Glutamatergic neuron (in vitro differentiated cells): Measurements from ENCODE around the gene LACTB. TPM values are rescaled to one million over a fixed set of nuclear protein-coding genes. Genes with fewer than 3 reads are reported as not detected.

Source experiments
- DNase-seq: peaks from one replicate; pipeline ENCODE4 v3.0.0; 2022
- H3K27ac Mint-ChIP-seq: one replicate; pipeline ENCODE4 v1.8.0; 2020; ENCODE audit warnings: mild to moderate bottlenecking, mixed read lengths, inconsistent platforms; ENCODE audit not compliant: unreplicated experiment
- H3K27me3 Mint-ChIP-seq: one replicate; pipeline ENCODE4 v1.8.0; 2020; ENCODE audit warnings: mild to moderate bottlenecking, moderate library complexity, mixed read lengths, inconsistent platforms; ENCODE audit not compliant: unreplicated experiment
- H3K36me3 Mint-ChIP-seq: one replicate; pipeline ENCODE4 v1.8.0; 2020; ENCODE audit warnings: mild to moderate bottlenecking, mixed read lengths, inconsistent platforms; ENCODE audit not compliant: unreplicated experiment
- H3K4me1 Mint-ChIP-seq: one replicate; pipeline ENCODE4 v1.8.0; 2020; ENCODE audit warnings: mild to moderate bottlenecking, low read depth, mixed read lengths, inconsistent platforms; ENCODE audit not compliant: unreplicated experiment
- H3K4me3 Mint-ChIP-seq: one replicate; pipeline ENCODE4 v1.8.0; 2020; ENCODE audit warnings: mild to moderate bottlenecking, mixed read lengths, inconsistent platforms; ENCODE audit not compliant: unreplicated experiment
- H3K9me3 Mint-ChIP-seq: one replicate; pipeline ENCODE4 v1.8.0; 2020; ENCODE audit warnings: mild to moderate bottlenecking, moderate library complexity, mixed read lengths, inconsistent platforms; ENCODE audit not compliant: unreplicated experiment
- total RNA-seq: library from RNA; stranded (reverse); fragmentation: NEBNext Ultra II Directional; extraction: Animal tissue kit (Norgen Biotek cat#: 25700); gene quantifications from one replicate; pipeline ENCODE4 v1.2.1, GENCODE V29; 2021; ENCODE audit not compliant: unreplicated experiment
- TF ChIP-seq, protein P1 (sequence below): fragments of 200-600 bp; sonication (generic); IDR thresholded peaks from one replicate; pipeline ENCODE4 v1.5.0; 2021; ENCODE audit not compliant: partially characterized antibody, unreplicated experiment

Gene LACTB
- total RNA-seq, 1 donor from 2014 or later: 20.1 TPM

DNA sequence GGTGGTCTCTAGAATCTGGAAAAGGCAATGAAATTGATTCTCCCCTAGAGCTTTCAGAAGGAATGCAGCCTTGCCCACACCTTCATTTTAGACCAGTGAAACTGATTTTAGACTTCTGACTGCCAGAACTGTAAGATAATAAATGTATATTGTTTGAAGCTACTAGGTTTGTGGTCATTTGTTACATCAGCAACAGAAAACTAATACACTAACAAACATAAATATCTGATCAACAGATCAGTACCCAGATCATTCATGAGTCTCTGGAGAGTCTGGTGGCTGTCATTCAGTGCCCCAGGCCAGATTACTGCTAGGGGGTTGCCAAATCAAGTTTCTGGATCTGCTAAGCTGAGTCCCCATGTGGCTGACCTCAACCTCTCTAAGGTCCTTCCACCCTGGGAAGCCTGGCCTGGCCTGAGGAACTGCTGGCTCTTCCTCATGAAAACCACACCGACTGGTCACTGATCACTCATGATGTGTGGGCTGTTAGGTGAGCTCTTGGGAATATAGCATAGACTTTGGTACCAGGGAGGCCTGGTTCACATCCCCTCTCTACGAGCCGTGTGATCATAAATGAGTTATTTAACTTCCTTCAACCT is 11.1 kb upstream of the LACTB start:
- Mint-ChIP-seq H3K36me3 (peaks cover 4% of the 10 kb centered on the region), H3K4me3 (no peak overlapping the region), H3K27me3 (no peaks in the 10 kb centered on the region), H3K4me1 (peaks cover 2% of the 10 kb centered on the region), H3K27ac (no peak overlapping the region), H3K9me3 (peaks cover 1% of the 10 kb centered on the region)
- TF ChIP-seq, protein P1, sequence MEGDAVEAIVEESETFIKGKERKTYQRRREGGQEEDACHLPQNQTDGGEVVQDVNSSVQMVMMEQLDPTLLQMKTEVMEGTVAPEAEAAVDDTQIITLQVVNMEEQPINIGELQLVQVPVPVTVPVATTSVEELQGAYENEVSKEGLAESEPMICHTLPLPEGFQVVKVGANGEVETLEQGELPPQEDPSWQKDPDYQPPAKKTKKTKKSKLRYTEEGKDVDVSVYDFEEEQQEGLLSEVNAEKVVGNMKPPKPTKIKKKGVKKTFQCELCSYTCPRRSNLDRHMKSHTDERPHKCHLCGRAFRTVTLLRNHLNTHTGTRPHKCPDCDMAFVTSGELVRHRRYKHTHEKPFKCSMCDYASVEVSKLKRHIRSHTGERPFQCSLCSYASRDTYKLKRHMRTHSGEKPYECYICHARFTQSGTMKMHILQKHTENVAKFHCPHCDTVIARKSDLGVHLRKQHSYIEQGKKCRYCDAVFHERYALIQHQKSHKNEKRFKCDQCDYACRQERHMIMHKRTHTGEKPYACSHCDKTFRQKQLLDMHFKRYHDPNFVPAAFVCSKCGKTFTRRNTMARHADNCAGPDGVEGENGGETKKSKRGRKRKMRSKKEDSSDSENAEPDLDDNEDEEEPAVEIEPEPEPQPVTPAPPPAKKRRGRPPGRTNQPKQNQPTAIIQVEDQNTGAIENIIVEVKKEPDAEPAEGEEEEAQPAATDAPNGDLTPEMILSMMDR: no peak
- no peak for DNase-seq

DNA sequence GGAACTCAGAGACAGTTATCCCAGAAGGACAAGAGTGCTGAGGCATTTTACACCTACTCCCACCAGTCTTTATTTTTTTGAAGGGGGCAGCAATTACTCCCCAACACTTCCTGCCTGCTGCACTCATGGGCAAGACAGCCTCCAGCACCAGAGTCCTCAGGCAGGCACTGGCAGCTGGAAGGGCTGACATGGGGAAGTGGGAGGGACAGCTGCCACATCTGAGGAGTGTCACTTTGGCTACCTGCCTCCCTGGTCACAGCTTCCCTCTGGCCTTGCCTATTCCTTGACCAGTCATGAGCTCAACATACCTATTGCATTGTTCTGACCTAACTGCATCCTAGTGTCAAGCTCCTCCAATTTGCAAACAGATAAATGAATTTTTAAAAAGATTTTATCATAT is 10.2 kb upstream of the LACTB start:
- Mint-ChIP-seq H3K27ac (no peak overlapping the region), H3K27me3 (no peaks in the 10 kb centered on the region), H3K4me1 (peaks cover 2% of the 10 kb centered on the region), H3K36me3 (peaks cover 4% of the 10 kb centered on the region), H3K9me3 (peaks cover 1% of the 10 kb centered on the region), H3K4me3 (no peak overlapping the region)
- no peak for DNase-seq
- TF ChIP-seq, protein P1: no peak

DNA sequence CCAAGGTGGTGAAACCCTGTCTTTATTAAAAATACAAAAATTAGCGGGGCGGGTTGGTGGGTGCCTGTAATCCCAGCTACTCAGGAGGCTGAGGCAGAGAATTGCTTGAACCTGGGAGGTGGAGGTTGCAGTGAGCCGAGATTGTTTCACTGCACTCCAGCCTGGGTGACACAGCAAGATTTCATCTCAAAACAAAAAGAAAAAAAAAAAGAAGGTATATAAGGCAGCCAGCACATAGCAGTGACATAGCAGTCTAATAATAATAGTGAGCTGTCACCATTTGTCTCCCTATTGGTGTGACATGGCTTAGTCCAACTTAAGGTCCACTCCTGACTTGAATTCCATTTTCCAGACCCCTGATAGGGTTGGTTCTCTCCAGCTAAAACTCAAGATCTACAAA is 8.8 kb upstream of the LACTB start:
- no peaks in the 10 kb centered on the region for H3K9me3 Mint-ChIP-seq
- H3K4me3 Mint-ChIP-seq: no peak overlapping the region
- no peak overlapping the region for H3K27ac Mint-ChIP-seq
- peaks cover 4% of the 10 kb centered on the region for H3K36me3 Mint-ChIP-seq
- peaks cover 2% of the 10 kb centered on the region for H3K4me1 Mint-ChIP-seq
- DNase-seq: no peak
- H3K27me3 Mint-ChIP-seq: no peaks in the 10 kb centered on the region
- TF ChIP-seq, protein P1: no peak

DNA sequence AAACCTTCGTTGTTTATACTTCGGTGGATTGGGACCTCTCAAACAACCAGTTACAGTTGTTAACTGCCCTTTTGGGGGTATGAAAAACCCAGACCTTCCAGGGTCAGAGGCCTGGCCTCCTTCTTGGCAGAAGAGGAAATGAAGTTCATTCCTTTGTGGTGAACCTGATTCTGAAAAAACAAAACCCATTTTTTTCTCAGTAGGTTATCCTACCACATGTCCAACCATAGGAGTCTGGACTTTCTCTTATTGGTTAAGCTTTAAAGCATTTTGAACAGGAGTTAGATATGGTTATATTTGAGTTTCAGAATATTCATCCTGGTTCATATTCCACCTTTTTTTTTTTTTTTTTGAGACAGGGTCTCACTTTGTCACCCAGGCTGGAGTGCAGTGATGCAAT is 7.2 kb upstream of the LACTB start:
- TF ChIP-seq, protein P1: no peak
- Mint-ChIP-seq H3K27ac (no peak overlapping the region), H3K27me3 (no peaks in the 10 kb centered on the region)

DNA sequence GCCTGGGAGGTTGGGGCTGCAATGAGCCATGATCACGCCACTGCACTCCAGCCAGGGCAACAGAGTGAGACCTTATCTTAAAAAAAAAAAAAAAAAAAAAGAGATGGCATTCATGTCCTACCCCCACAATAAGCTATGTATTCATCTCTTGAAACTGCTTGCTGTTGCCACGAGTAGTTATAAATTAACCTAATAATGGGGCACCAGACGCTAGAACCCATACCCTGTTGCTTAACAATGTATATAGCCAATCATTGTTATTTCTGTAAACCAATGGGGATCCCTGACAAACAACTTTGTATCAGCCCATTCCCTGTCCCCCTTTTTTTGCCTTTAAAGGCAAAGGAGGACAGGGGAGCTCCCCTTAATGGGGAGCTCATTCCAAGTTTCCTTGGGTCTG is 2.8 kb upstream of the LACTB start:
- Mint-ChIP-seq H3K27ac (no peak overlapping the region), H3K4me1 (peaks cover 4% of the 10 kb centered on the region), H3K27me3 (peaks cover 6% of the 10 kb centered on the region), H3K9me3 (peaks cover 15% of the 10 kb centered on the region), H3K4me3 (no peak overlapping the region), H3K36me3 (peaks cover 5% of the 10 kb centered on the region)
- TF ChIP-seq, protein P1: no peak
- DNase-seq: no peak

More for the DNA sequence above, 7.2 kb upstream of the LACTB start:
- H3K4me3 Mint-ChIP-seq: no peak overlapping the region
- H3K9me3 Mint-ChIP-seq: peaks cover under 1% of the 10 kb centered on the region
- H3K36me3 Mint-ChIP-seq: peaks cover 5% of the 10 kb centered on the region
- no peak for DNase-seq
- peaks cover 2% of the 10 kb centered on the region for H3K4me1 Mint-ChIP-seq
